AG09319 (cell line): ENCODE data around the gene SP5.
"Not testable (repeated sequence)": the region's sequence is repeated elsewhere in the genome, so short reads cannot be mapped to it uniquely, and the experiment has no call there.

Source experiments
- DNase-seq: peaks from one replicate; pipeline ENCODE4 v3.0.0-alpha.2; 2010; ENCODE audit warnings: low read depth; ENCODE audit errors: extremely low read depth
- TF ChIP-seq, protein P1 (sequence below): IDR thresholded peaks from 2 replicates; pipeline ENCODE4 v1.5.1; 2011; ENCODE audit warnings: low read depth, mild to moderate bottlenecking, inconsistent platforms, low read length, moderate library complexity

The SP5 gene

DNA sequence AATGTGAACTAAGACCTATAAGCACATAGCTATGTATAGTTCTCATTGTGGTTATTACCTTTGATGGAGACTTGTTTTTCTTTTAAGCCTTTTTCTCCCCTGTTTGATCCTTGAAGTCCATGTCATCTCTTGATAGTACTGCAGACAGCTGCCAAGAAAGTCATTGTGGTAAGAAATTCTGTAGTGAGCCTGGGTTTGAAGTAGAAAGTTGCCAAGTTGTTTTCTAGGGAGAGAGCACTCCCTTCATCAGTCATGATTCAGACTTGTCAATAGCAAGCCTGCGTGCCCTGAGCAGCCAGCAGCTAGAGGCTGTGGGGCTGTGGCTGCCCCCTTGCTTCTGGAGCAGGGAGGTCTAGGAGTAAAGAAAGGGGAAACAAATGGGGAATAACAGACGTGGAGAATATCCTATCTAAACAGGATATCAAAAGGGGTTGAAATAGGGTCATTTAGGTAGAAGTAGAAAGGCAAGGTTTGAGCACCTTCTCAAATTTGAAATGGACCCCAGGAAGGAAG lies 8.4 kb downstream of the SP5 start:
- no peak for DNase-seq
- TF ChIP-seq, protein P1, sequence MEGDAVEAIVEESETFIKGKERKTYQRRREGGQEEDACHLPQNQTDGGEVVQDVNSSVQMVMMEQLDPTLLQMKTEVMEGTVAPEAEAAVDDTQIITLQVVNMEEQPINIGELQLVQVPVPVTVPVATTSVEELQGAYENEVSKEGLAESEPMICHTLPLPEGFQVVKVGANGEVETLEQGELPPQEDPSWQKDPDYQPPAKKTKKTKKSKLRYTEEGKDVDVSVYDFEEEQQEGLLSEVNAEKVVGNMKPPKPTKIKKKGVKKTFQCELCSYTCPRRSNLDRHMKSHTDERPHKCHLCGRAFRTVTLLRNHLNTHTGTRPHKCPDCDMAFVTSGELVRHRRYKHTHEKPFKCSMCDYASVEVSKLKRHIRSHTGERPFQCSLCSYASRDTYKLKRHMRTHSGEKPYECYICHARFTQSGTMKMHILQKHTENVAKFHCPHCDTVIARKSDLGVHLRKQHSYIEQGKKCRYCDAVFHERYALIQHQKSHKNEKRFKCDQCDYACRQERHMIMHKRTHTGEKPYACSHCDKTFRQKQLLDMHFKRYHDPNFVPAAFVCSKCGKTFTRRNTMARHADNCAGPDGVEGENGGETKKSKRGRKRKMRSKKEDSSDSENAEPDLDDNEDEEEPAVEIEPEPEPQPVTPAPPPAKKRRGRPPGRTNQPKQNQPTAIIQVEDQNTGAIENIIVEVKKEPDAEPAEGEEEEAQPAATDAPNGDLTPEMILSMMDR: no peak

DNA sequence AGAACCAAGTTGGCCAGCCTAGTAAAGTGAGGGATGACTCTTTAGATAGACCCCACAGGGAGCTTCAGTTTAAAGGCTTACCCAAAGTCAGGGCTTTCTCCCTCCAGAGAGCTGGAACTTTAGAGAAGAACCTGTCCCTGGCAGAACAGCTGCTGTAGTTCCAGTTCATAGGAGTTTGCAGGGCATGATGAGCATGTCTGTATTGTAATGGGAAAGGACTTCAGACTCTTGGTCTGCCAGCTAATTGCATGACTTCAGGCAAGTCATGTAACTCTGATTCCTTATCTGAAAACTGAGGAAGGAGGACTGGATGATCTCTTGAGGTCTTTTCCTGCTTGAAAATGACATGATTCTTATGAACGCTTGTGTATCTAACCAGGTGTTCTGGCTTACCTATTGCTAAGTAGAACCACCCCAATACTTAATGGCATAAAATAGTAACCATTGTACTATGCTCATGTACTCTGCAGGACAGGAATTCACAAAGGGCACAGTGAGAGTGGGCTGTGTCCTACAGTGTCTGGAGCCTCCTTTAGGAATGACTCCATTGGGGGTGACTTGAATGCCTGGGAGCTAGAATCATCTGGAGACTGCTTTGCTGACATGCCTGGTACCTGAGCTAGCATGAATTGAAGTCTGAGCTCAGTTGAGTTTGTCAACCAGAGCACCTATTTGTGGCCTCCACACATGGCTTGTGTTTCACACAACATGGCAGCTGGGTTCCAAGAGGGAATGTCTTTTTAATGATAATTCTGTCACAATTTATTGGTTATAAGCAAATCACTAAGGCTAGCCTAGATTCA lies 18.9 kb downstream of the SP5 start:
- TF ChIP-seq, protein P1: no peak
- DNase-seq: no peak

DNA sequence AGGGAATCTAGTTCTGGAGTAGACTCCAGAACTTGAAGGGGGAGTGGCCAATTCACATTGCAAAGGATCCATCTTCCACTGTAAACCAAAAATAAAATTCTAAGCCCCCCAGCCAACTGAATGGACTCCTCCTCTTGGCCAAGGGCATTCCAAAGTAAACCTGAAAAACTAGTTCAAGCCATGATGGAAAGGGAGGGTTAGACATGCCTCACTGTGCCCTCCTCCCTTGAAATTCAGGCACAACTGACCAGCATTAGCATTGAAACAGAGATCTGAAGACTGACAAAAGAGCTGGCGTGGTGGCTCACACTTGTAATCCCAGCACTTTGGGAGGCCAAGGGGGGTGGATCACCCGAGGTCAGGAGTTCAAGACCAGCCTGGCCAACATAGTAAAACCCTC lies 19.5 kb downstream of the SP5 start:
- not testable (repeated sequence) for DNase-seq

DNA sequence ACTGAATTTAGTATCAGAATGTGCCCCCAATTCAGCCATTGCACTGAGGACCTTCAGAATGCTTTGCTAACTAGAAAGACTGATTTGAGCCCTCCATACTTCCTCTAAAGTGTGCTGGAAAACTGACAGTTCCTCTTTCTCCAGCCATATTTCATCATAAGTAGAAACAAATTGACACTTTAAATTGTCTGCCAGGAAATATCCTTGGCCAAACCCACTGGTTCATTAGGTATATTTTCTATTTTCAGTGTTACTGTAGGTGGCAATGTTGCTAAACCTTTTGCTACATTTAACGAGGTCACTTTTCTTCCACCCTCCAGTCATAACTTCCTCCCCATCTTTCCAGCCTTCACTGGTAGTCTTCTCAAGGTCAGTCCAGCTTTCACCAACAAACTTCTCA lies 21.5 kb downstream of the SP5 start:
- no peak for DNase-seq
- TF ChIP-seq, protein P1: no peak

DNA sequence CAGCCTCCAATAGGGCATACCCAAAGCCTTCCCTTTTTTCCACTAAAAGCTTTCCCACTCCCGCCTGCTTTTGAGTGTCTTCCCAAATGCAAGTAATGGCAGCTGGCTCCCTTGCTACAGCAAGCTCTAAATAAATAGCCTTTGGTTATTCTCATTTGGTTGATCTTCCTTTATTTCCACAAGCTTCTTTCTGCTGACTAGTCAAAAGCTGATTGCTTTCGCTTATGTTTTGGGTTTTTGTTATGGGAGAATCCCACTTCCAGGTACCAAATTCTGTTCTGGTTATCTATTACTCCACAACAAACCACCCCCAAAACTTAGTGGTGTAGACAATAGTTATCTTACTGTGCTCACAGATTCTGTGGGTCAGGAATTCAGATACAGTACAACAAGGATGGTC lies 22.3 kb downstream of the SP5 start:
- no peak for DNase-seq
- TF ChIP-seq, protein P1: no peak

DNA sequence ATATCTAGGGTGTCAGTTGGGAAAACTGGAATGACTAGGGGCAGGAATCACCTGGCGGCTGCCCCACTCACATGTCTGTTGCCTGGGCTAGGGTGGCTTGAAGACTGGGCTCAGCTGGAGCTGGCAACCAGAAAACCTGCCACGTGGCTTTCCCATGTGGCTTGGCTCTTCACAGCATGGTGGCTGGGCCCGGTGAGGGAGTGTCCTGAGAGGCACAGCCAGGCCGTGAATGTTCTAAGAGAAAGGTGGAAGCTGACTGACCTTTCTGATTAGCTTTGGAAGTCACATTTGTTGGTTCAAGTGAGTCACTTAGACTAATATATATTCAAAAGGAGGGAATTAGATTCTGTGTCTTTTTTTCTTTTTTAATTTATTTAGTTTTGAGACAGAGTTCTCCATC lies 22.7 kb downstream of the SP5 start:
- TF ChIP-seq, protein P1: no peak
- no peak for DNase-seq

DNA sequence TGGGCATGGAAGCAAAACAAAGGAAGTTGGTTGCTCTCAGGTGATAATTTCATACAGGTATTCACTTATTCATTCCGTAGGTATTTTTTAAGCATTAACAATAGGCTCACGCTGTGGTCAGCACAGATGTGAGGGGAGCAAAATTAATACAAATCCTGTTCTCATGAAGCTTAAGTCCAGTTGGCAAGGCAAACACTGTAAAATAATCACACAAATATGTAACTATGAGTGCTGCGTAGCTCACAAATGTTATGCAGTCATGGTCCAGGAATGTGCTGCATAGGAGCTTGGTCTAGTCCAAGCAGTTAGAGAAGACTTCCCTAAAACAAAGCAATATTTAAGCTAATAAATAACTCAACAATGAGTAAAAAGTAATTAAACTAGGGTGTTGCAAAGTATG lies 23.9 kb downstream of the SP5 start:
- DNase-seq: peak; percentile 68
- TF ChIP-seq, protein P1: no peak
